ENCODE measurements around the gene DZIP1. TPM values are rescaled to one million over a fixed set of nuclear protein-coding genes. Genes with fewer than 3 reads are reported as not detected.

Gene DZIP1
- polyA plus RNA-seq, 1 experiment = 11.4 TPM

- CTCF ChIA-PET = no interaction called here
- peaks cover 11% of the 10 kb centered on the region; the same call in 1 of the 2 replicates for H3K27me3 ChIP-seq (ENCODE audit: control insufficient read depth, insufficient read depth, low read length)
- H3K4me3 ChIP-seq (ENCODE audit: low read depth, low read length) = no peak overlapping the region
- POLR2A ChIA-PET = no interaction called here
- no peak for TF ChIP-seq CTCF (IDR thresholded peaks at IDR 0.05; ENCODE audit: insufficient read depth, low read depth, low read length)
- DNase-seq (ENCODE audit: low read depth) = no peak
- no peaks in the 10 kb centered on the region for H3K36me3 ChIP-seq (ENCODE audit: control insufficient read depth, insufficient read depth, low read length)
Measured at GRCh38 chr13:95560387-95560786, 84.1 kb downstream of the DZIP1 start.

GRCh38 chr13:95559100-95559499 lies 85.4 kb downstream of the DZIP1 start:
- ChIA-PET POLR2A (no interaction called here), CTCF (interaction anchor here (0.9 kb wide), 1 partner anchor 22 kb away, joined by 3 read pairs; no protein-coding TSS in a partner anchor)
- Histone ChIP-seq H3K36me3 (ENCODE audit: control insufficient read depth, insufficient read depth, low read length) (no peaks in the 10 kb centered on the region), H3K27me3 (ENCODE audit: control insufficient read depth, insufficient read depth, low read length) (peaks cover 14% of the 10 kb centered on the region), H3K4me3 (ENCODE audit: low read depth, low read length) (no peak overlapping the region)
- TF ChIP-seq CTCF (IDR thresholded peaks at IDR 0.05; ENCODE audit: insufficient read depth, low read depth, low read length) = no peak
- DNase-seq (ENCODE audit: low read depth) = no peak

GRCh38 chr13:95557013-95557412 lies 87.5 kb downstream of the DZIP1 start:
- no peak for DNase-seq (ENCODE audit: low read depth)
- Histone ChIP-seq H3K27me3 (ENCODE audit: control insufficient read depth, insufficient read depth, low read length) (peaks cover 30% of the 10 kb centered on the region), H3K4me3 (ENCODE audit: low read depth, low read length) (no peak overlapping the region), H3K36me3 (ENCODE audit: control insufficient read depth, insufficient read depth, low read length) (no peaks in the 10 kb centered on the region)
- CTCF ChIA-PET = interaction anchor here (1.1 kb wide), 1 partner anchor 277 kb away, joined by 6 read pairs; no protein-coding TSS in a partner anchor
- TF ChIP-seq CTCF (IDR thresholded peaks at IDR 0.05; ENCODE audit: insufficient read depth, low read depth, low read length) = no peak
- POLR2A ChIA-PET = interaction anchor here (0.5 kb wide), 1 partner anchor 10 kb away, joined by 3 read pairs; no protein-coding TSS in a partner anchor

GRCh38 chr13:95553581-95554385 lies 90.7 kb downstream of the DZIP1 start:
- Histone ChIP-seq H3K36me3 (ENCODE audit: control insufficient read depth, insufficient read depth, low read length) (no peaks in the 10 kb centered on the region), H3K4me3 (ENCODE audit: low read depth, low read length) (no peak overlapping the region), H3K27me3 (ENCODE audit: control insufficient read depth, insufficient read depth, low read length) (peaks cover 35% of the 10 kb centered on the region)
- no peak for TF ChIP-seq CTCF (IDR thresholded peaks at IDR 0.05; ENCODE audit: insufficient read depth, low read depth, low read length)
- no peak for DNase-seq (ENCODE audit: low read depth)
- CTCF ChIA-PET = interaction anchor here (0.7 kb wide), 1 partner anchor 11 kb away, joined by 3 read pairs; no protein-coding TSS in a partner anchor
- POLR2A ChIA-PET = no interaction called here

- Histone ChIP-seq H3K36me3 (ENCODE audit: control insufficient read depth, insufficient read depth, low read length) (no peaks in the 10 kb centered on the region), H3K4me3 (ENCODE audit: low read depth, low read length) (no peak within 1 kb of the TSS), H3K27me3 (ENCODE audit: control insufficient read depth, insufficient read depth, low read length) (peaks cover 35% of the 10 kb centered on the region)
- ChIA-PET CTCF (interaction anchor here (0.7 kb wide), 1 partner anchor 12 kb away, joined by 3 read pairs; no protein-coding TSS in a partner anchor), POLR2A (no interaction called here)
- no peak for TF ChIP-seq CTCF (IDR thresholded peaks at IDR 0.05; ENCODE audit: insufficient read depth, low read depth, low read length)
- no peak for DNase-seq (ENCODE audit: low read depth)
Measured at GRCh38 chr13:95552539-95553441, 91.7 kb downstream of the DZIP1 start, which contains the start of gene CLDN10. Gene CLDN10, plus strand, starts transcription at chr13:95552720. Its CDS starts 34 bp downstream, at chr13:95552754.
